ENCODE measurements around the gene BYSL.

DNA sequence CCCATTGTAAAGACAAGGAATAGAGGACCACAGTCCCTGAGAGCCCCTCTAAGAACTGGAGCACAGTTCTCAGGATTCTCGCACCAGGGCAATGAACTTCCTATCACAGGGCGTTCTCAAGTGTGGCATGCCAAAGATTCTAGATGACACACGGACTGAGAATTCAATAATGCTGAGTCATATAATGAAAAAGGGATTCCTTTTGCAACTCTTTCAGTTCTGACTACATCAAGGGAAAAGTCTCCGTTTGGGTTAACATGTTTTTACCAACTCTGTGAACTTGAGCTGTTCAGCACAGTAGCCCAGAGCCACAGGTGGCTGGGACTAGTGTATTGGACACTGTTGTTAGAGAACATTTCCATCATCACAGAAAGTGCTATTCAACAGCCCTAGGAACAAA lies 3.8 kb upstream of the BYSL start:
- no peak for TF ChIP-seq EZH2phosphoT487 (conservative IDR thresholded peaks at IDR 0.05; ENCODE audit: low read length)
- TF ChIP-seq, protein P1, sequence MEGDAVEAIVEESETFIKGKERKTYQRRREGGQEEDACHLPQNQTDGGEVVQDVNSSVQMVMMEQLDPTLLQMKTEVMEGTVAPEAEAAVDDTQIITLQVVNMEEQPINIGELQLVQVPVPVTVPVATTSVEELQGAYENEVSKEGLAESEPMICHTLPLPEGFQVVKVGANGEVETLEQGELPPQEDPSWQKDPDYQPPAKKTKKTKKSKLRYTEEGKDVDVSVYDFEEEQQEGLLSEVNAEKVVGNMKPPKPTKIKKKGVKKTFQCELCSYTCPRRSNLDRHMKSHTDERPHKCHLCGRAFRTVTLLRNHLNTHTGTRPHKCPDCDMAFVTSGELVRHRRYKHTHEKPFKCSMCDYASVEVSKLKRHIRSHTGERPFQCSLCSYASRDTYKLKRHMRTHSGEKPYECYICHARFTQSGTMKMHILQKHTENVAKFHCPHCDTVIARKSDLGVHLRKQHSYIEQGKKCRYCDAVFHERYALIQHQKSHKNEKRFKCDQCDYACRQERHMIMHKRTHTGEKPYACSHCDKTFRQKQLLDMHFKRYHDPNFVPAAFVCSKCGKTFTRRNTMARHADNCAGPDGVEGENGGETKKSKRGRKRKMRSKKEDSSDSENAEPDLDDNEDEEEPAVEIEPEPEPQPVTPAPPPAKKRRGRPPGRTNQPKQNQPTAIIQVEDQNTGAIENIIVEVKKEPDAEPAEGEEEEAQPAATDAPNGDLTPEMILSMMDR (IDR thresholded peaks at IDR 0.05; ENCODE audit: insufficient read depth, low read length, poor library complexity, severe bottlenecking): no peak
